SK-N-MC (cell line): ENCODE measurements around the gene TTC28.

Source experiments
- EZH2 ChIP-seq: fragments of 200-600 bp; sonication (generic); IDR thresholded peaks from one replicate; pipeline ENCODE4 v1.6.1; 2017; ENCODE audit warnings: antibody characterized with exemption
- POLR2AphosphoS5 ChIP-seq: IDR thresholded peaks from 2 replicates; pipeline ENCODE4 v1.6.1; 2012; ENCODE audit warnings: mild to moderate bottlenecking, low read depth, low read length, borderline replicate concordance

GRCh38 chr22:28023774-28024173 lies 655.9 kb downstream of the TTC28 start:
- no peak for TF ChIP-seq EZH2
- no peak for TF ChIP-seq POLR2AphosphoS5
